ENCODE measurements around the gene LRRC37A2. TPM values are rescaled to one million over a fixed set of nuclear protein-coding genes. Genes with fewer than 3 reads are reported as not detected.
"Not testable (repeated sequence)": the region's sequence is repeated elsewhere in the genome, so short reads cannot be mapped to it uniquely, and the experiment has no call there.

The LRRC37A2 gene
- total RNA-seq, 6 experiments from 2014 or later: 2.5 to 3.7 (median 2.8) TPM

- DNase-seq; H3K9me3 Mint-ChIP-seq; H3K4me3 Mint-ChIP-seq; H3K4me1 Mint-ChIP-seq (ENCODE audit: low read depth); H3K27me3 Mint-ChIP-seq (ENCODE audit: insufficient read depth); H3K36me3 Mint-ChIP-seq (ENCODE audit: low read depth); H3K27ac Mint-ChIP-seq: not testable (repeated sequence)
Observed at GRCh38 chr17:46571796-46572195, 59.5 kb downstream of the LRRC37A2 start.

GRCh38 chr17:46579083-46580075 lies 67.1 kb downstream of the LRRC37A2 start, which contains the start of gene ARL17A:
ARL17A (minus strand) TSS chr17:46579691; CDS start chr17:46576322, 3,369 bp downstream.
- not testable (repeated sequence) for H3K36me3 Mint-ChIP-seq (ENCODE audit: low read depth); H3K4me1 Mint-ChIP-seq (ENCODE audit: low read depth); H3K27me3 Mint-ChIP-seq (ENCODE audit: insufficient read depth); H3K9me3 Mint-ChIP-seq; H3K4me3 Mint-ChIP-seq; H3K27ac Mint-ChIP-seq
- DNase-seq: peak; percentile 90

GRCh38 chr17:46580082-46580481 lies 67.8 kb downstream of the LRRC37A2 start:
- not testable (repeated sequence) for H3K27me3 Mint-ChIP-seq (ENCODE audit: insufficient read depth); H3K36me3 Mint-ChIP-seq (ENCODE audit: low read depth); DNase-seq; H3K4me3 Mint-ChIP-seq; H3K4me1 Mint-ChIP-seq (ENCODE audit: low read depth); H3K9me3 Mint-ChIP-seq; H3K27ac Mint-ChIP-seq

GRCh38 chr17:46585444-46585843 lies 73.2 kb downstream of the LRRC37A2 start:
- not testable (repeated sequence) for H3K9me3 Mint-ChIP-seq; DNase-seq; H3K27me3 Mint-ChIP-seq (ENCODE audit: insufficient read depth); H3K4me1 Mint-ChIP-seq (ENCODE audit: low read depth); H3K4me3 Mint-ChIP-seq; H3K36me3 Mint-ChIP-seq (ENCODE audit: low read depth); H3K27ac Mint-ChIP-seq

GRCh38 chr17:46590157-46591146 lies 78.2 kb downstream of the LRRC37A2 start, which contains the start of gene NSF:
NSF (plus strand) TSS chr17:46590669; CDS start chr17:46590776, 107 bp downstream.
- H3K4me3 Mint-ChIP-seq; H3K4me1 Mint-ChIP-seq (ENCODE audit: low read depth); DNase-seq; H3K36me3 Mint-ChIP-seq (ENCODE audit: low read depth); H3K27ac Mint-ChIP-seq; H3K27me3 Mint-ChIP-seq (ENCODE audit: insufficient read depth); H3K9me3 Mint-ChIP-seq: not testable (repeated sequence)

GRCh38 chr17:46591332-46591731 lies 79.1 kb downstream of the LRRC37A2 start:
- not testable (repeated sequence) for H3K27ac Mint-ChIP-seq; H3K27me3 Mint-ChIP-seq (ENCODE audit: insufficient read depth); H3K4me3 Mint-ChIP-seq; H3K9me3 Mint-ChIP-seq; DNase-seq; H3K36me3 Mint-ChIP-seq (ENCODE audit: low read depth); H3K4me1 Mint-ChIP-seq (ENCODE audit: low read depth)

GRCh38 chr17:46598344-46598931 lies 86.2 kb downstream of the LRRC37A2 start:
- not testable (repeated sequence) for H3K4me1 Mint-ChIP-seq (ENCODE audit: low read depth); H3K36me3 Mint-ChIP-seq (ENCODE audit: low read depth); DNase-seq; H3K4me3 Mint-ChIP-seq; H3K9me3 Mint-ChIP-seq; H3K27me3 Mint-ChIP-seq (ENCODE audit: insufficient read depth); H3K27ac Mint-ChIP-seq

GRCh38 chr17:46600767-46601166 lies 88.5 kb downstream of the LRRC37A2 start:
- not testable (repeated sequence) for H3K27ac Mint-ChIP-seq; DNase-seq; H3K4me1 Mint-ChIP-seq (ENCODE audit: low read depth); H3K9me3 Mint-ChIP-seq; H3K27me3 Mint-ChIP-seq (ENCODE audit: insufficient read depth); H3K4me3 Mint-ChIP-seq; H3K36me3 Mint-ChIP-seq (ENCODE audit: low read depth)

GRCh38 chr17:46603125-46603524 lies 90.9 kb downstream of the LRRC37A2 start:
- H3K36me3 Mint-ChIP-seq (ENCODE audit: low read depth); H3K27ac Mint-ChIP-seq; H3K9me3 Mint-ChIP-seq; H3K4me1 Mint-ChIP-seq (ENCODE audit: low read depth); H3K27me3 Mint-ChIP-seq (ENCODE audit: insufficient read depth); H3K4me3 Mint-ChIP-seq; DNase-seq: not testable (repeated sequence)

Other genes starting within 250 kb of the LRRC37A2 start
- gene LRRC37A, start 217.3 kb upstream of the LRRC37A2 start, total RNA-seq (2021; fragmentation: NEBNext Ultra II Directional; extraction: Animal tissue kit (Norgen Biotek cat#: 25700)): under 1 TPM; 0.46 to 0.91 (median 0.68) TPM
- gene ARL17B, start 150.7 kb upstream of the LRRC37A2 start, total RNA-seq (2021; fragmentation: NEBNext Ultra II Directional; extraction: Animal tissue kit (Norgen Biotek cat#: 25700)): 10 to 100 TPM in 5 of 6 experiments, 1 to 10 TPM in 1; 9.9 to 14.3 (median 12.1) TPM
- 10 to 100 TPM in 1 of 6 experiments, 1 to 10 TPM in 5; 7.7 to 10.4 (median 8.2) TPM for gene ARL17A, start 67.2 kb downstream of the LRRC37A2 start, total RNA-seq (2021; fragmentation: NEBNext Ultra II Directional; extraction: Animal tissue kit (Norgen Biotek cat#: 25700))
- gene NSF, start 78.2 kb downstream of the LRRC37A2 start, total RNA-seq (2021; fragmentation: NEBNext Ultra II Directional; extraction: Animal tissue kit (Norgen Biotek cat#: 25700)): 100 to 1,000 TPM in 5 of 6 experiments, 10 to 100 TPM in 1; 87.7 to 118 (median 113) TPM

Measured in HFFc6 (cell line).